Left hindlimb (tissue), 1 donor: Measurements from ENCODE around the gene C6orf132.
"Not testable (repeated sequence)": the region's sequence is repeated elsewhere in the genome, so short reads cannot be mapped to it uniquely, and the experiment has no call there.

ENCODE experiments used
- DNase-seq: peaks from one replicate; pipeline ENCODE4 v3.0.0-alpha.2; 2018

The C6orf132 gene, protein sequence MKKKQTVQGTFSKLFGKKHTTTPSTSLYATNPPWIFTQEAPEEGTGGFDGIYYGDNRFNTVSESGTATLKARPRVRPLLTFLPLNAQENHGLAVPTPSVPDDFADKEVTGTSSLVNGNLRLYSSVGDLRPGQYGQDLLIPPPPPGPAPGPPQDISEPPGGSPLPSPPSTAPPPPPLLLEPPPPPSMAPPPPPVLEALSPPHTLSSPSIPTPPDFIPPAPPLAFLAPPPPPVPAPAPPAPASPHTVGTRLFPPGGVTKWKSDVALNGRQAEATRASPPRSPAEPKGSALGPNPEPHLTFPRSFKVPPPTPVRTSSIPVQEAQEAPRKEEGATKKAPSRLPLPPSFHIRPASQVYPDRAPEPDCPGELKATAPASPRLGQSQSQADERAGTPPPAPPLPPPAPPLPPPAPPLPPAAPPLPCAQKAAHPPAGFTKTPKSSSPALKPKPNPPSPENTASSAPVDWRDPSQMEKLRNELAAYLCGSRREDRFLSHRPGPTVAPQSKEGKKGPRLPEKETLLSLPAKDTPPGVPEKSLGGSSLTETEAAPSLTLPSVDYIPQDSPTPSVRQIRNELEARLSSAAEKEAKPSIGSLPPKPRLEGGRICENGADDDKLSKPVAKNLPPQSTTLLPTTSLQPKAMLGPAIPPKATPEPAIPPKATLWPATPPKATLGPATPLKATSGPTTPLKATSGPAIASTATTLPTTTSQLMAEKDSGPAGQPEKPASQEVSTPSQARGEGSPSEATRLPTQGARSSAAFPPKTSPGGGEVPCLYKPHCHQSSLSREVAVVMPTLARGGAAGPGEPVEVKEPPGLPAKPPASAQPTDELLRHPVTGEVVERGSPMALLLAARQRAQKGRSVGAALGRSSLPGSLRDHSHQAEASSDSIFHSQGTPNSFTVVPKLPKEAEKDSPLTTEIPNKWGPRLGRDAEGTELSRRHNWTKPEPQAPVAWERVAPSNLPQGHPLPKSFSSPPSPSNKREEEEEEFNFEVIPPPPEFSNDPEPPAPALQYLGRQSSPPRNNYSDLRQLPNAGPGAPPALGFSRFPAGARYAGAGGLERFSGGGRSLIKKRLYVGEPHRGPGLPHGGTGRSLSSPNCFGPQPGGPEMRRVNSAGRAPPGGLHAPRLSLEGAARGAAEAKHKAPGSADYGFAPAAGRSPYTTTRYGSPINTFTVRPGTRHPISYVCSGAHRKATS

DNA sequence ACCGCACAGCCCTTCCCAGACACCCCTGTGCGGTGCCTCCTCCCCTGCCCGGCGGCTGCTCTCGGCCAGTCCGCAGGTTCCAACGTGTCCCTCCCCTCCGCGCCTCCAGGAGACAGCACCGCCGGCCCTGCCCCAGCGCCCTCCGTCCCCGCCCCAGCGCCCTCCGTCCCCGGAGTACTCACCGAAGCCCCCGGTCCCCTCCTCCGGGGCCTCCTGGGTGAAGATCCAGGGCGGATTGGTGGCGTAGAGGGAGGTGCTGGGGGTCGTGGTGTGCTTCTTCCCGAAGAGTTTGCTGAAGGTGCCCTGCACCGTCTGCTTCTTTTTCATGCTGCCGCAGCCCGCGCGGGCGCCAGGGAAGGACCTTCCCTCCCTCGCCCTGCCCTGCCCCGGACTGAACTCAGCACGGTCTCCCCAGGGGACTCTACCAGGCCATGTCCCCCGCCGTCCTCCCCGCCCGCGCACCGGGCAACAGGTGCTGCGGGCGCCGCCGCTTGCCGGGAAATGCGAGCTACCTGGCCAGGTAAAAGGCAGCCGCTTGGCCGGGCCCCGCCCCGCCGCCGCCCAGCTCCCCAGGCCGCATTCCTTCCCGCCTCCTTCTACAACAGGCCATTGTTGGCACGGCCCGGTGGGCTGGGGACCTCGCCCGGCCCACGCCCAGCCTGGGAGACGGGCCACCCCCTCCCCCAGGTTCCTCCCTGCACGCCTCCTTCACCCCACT is at the start of gene C6orf132:
Gene C6orf132 (minus strand): TSS at position 503 of the 718 bp plus-strand sequence. CDS start 176 bp downstream, at position 327.
- DNase-seq: no peak

DNA sequence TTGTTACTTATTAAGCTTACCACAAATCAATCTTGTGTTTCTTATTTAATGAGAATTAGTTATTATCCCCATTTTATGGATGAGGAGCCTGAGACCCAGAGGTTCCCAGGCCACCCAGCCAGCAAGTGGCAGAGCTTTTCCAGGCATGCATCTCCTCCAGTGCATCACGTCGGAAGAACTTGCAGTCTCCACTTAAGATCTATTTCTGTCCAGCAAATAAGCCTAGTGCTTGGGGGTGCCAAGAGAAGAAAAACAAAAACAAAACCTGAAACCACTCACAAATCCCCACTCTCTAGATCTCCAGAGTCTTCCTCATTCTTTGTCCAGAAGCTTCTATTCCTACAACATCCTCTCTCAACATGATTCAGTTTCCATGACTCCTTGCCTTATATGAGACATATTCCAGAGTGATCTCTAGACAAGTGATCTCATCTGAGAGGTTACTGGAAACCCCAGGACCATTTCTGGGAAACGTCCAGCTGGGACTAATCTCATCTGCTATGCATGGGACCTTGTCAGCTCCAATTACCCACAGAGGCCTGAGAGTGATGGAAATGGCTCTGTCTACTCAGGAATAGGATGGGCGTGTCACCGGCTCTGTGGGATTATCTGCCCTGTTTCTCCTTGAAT is 48.2 kb upstream of the C6orf132 start:
- no peak for DNase-seq

DNA sequence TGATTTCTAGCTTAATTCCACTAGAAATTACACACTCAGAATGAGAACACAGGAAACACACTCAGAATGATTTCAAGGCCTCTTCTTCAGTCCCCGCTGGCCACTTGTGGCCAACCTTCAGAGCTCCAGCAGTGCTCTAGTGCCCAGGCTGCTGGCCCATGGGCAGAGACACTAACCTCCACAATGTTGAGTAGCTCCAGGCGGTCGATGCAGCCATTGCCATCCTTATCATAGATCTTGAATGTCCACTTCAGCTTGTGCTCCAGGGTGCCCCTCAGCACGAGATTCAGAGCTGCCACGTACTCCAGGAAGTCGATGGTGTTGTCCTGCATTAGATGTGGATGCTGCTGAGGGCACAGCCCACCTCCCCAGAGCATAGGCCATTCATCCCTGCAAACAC is 46.0 kb upstream of the C6orf132 start:
- DNase-seq: no peak

DNA sequence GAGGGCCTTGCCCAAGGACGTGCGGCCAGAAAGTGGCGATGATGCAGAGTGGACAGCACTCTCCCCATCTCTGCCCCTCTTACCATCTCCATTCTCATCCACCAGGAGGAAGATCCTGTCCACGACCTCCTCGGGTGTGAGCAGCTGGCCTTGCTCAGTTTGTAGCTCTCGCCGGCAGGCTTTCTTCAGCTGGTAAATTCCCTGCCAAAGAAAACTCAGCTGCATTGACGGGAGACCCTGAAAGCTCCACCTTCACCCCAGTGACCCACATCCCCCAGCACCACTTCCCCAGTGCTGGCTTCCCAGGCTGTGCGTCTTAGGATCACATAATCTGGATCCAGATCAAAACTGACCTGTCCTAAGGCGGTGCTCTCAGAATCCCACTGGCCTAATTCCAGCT is 43.2 kb upstream of the C6orf132 start:
- DNase-seq: no peak

DNA sequence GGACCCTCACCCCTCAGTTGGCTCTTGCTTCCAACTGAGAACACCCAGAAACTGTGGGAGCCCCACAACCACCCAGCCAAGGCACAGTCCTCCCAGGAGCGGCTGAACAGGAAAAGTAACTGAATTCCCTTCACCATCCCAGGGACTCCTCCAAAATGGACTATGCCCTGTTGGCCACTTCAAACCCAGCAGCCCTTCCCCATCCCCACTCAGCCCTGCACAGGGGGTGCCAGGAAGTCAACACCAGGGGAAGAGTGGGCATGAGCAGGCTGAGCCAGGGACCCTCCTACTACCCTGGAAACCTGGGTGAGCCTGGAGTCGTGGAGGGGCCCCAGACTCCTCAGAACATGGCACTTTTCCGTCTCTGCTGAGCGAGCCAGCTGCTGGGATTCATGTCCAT is 42.1 kb upstream of the C6orf132 start:
- no peak for DNase-seq

DNA sequence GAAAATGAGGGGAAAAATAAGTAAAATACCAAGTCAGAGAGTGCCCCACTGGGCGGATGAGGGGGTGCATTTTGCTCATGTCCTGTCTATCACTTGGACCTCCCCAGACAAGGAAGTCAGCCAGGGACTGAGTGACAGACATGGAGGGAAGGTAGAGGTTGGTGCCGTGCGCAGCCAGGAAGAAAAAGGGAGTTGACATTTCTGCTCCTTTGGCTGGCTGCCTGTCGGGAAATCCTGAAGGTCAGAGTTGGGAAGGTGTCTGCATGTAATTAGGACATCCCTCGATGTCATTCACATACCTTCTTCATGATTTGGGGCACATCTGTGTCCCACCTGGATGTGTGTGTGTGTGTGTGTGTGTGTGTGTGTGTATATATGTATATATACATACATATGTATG is 39.7 kb upstream of the C6orf132 start:
- no peak for DNase-seq

DNA sequence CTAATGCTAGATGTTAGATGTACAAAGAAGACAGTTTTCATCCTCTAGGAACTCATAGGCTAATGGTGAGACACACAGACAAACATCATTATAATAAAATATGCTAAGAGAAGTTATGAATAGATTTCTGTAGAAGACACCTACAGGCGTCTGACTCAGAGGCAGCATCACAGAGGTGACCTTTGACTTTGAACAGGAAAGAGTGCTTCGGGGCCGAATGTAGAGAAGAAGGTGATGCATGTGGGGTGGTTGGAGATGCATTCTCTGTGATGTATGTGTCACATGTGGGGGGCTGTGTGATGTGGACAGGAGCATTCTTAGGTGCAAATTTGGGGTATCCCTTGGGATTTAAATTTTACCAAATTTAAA is 37.5 kb upstream of the C6orf132 start:
- no peak for DNase-seq

DNA sequence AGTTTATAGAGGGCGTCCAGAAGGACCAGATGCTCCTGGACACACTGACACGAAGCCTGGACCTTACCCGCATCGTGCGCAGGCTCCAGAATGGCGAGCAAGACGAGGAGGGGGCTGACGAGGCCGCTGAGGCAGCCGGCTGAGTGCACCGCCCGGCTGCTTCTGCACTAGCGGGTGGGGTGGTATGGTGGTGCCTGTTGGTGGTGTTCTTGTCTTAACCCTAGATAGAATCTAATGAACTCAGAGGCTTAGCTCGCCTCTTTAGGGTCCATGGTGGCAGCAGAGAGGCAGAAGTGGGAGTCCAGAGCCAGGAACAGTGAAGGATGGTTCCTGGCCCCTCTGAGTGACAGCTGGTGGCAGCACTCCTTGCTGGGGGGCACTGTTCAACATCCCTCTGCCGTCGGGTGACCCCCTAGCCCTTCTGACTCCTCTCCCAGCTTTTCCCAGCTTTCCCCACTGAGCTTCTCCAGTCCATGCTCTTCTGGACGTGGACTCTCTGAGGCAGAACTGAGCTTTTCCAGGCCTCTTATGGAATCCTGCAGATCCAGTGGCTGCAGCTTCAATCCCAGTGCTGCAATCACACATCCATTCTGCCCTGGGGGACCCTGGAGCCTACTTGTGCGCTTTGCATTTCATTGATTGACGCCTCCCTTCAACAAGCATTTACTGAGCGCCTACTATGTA is 37.0 kb upstream of the C6orf132 start:
- no peak for DNase-seq

DNA sequence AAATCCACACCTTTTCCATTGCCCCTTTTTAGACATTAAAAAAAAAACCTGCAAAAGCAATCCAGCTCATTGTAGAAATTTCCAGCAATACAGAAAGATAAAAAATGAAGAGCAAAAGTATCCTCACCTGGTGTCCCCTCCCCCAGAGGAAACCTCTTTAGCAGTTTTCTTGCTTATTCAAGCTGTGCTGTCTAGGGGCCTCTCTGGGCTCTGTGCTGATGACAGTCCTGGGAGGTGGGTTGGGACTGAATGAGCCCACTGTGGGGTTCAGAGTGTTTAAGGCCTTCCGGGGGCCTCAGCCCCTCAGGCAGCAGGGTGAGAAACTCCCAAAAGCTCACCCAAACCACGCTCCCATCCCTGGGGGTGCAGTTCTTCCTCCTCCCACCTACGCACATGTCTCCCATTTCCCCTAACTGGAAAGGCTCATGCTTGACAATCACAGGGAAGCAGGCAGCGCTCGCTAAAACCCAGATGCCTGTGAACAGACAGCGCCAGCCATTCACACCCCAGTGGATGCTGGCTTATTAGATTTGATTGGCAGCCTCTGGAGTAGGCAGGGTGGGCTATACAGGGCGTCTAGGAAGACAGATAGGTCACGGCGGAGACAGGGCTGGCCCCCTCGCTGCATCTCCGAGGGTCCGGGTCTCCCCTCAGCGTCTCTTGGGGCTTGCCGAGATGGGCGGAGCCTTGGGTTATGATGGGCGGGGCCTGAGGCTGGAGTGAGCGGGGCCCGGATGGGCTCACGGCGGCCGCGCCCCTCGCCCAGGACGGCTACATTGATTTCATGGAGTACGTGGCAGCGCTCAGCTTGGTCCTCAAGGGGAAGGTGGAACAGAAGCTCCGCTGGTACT is 35.3 kb upstream of the C6orf132 start:
- no peak for DNase-seq

DNA sequence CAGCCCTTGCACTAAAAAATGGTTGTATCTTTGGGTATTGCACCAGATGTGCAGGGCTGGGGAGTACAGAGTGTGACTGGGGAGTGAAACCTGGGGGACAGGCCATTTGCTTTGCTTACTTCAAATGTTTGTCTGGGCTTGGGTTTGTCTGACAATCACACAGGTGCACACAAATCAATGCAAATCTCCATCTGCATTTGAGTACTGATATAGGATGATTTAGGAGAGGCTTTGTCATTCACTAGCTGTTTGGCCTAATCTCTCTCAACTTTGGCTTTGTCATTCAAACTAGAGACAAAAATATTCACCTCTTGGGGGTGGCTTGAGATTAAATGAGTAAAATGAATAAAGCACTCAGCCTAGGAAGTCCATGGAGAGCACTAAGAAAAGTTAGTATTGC is 34.6 kb upstream of the C6orf132 start:
- DNase-seq: no peak

DNA sequence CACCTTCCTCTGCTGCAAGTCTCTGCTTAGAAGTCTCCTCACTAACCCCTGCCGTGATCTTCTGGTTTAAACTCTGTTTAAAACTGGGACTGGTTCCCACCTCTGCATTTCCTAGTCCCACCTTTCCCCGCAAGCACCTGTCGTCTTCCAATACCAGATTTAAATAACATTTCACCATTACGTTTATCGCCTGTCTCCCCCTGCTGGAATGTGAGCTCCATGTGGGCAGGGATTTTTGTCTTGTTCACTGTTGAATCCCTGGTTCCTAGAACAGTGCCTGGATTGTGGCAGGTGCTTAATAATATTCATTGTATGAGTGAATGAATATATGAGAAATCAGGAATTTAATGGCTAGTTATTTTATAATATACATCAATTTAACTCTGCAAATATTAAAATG is 33.4 kb upstream of the C6orf132 start:
- no peak for DNase-seq

DNA sequence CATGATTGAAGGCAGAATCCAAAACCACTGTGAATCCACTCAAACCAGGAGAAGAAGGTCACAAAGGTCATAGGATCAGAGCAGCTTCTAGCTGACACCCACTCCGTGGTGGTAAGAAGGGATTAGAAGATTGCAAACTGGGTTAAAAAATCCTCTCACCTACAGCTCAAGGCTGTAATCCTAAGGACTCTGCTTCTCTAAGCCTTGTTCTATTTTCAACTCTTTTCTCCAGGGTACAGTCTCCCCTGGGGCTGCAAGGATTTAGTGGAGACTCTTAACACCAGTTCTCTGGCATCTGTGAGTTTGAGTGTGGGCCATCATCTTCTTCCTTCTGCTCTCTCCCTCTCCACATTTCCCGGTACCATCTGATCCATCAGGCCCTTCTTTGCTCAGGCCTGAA is 30.7 kb upstream of the C6orf132 start, which contains the start of gene GUCA1A:
Gene GUCA1A (plus strand): TSS at position 264 of the 400 bp plus-strand sequence. CDS start 250 bp downstream, outside the sequence.
- no peak for DNase-seq

DNA sequence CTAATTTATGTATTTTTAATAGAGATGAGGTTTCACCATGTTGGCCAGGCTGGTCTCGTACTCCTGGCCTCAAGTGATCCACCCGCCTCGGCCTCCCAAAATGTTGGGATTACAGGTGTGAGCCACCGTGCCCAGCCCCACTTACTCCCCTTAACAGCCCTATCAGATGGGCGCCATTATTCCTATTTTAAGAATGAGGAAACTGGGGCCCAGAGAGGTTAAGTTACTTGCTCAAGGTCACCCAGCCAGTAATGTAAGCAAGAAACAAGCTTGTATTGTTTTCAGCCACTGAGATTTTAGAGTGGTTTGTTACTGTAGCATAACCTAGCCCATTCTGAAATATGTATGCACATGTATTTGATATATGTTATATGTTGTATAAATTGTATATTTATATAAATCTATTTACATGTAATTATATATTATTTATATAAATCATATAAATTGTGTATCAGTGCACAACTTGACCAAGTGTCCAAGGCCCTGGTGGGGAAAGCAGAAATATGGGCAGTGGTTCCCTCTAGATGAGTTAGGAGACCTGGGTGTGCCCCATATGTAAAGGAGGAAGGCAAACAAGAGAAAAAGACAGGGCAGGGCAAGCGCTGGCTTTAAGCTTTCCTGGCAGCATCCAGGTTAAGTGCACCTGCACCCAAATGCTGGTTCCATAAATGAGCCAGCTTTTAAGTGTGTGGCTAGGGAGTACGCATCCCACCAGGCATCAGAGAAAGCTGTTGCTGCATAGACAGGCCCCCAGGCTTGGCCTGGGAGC is 29.6 kb upstream of the C6orf132 start:
- no peak for DNase-seq

DNA sequence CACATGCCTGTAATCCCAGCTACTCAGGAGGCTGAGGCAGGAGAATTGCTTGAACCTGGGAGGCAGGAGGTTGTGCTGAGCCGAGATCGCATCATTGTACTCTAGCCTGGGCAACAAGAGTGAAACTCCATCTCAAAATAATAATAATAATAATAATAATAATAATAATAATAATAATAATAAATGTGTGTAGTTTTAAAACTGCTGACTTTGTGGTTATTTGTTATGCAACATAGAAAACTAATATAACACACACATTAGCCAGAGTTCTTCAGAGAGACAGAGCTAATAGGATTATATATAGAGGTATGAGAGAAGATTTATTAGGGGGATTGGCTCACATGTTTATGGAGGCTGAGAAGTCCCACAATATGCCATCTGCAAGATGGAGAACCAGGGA is 27.4 kb upstream of the C6orf132 start:
- not testable (repeated sequence) for DNase-seq

DNA sequence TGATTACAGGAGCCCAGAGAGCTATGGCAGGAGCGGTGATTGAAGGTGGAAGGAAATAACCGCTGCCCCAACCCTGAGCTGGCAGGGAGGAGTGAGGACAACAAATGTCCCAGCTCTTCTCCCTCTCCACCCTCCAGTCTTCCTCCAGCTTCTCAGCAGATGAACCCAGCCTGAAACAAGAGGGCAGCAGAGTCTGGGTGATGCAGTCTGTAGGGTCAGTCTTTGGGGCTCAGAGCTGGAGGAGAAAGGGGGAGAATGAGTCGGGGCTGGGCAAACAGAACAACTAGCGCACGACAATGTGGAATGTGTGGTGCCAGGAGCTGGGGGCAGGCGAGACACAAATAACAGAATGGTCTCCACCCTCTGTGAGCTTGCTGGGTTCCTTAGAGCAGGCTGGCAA is 26.2 kb upstream of the C6orf132 start:
- DNase-seq: no peak

DNA sequence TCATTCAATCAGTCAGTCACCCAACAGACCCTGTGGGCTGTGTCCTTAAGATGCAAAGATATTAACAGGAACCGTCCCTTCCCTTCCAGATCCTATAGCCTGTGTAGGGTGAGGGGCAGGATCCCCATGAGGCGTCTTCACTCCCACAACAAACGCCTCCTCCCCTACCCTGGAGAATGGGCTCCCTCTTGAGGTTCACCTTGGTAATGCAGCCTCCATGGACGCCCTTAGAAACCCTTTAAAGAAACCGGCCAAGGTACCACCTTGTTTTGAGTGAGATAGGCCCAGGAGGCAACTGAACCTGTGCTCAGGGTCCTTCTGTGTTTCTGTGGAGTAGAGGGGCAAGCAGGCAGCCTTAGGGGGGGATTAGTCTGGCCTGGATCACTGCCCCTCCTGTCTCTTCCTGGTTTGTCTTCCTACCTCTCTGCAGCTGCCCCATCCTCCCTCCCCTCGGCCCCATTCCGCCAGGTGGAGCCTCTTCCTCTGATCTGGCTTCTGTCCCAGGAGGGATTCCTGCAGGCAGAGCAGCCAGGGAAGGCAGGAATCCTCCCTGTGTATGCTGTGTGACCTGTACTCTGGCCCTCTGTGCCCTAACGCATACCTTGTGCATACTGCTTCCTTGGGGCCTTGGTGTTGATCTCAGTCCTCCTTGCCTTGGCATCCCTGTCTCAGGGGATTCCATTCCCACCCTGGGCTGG is 24.2 kb upstream of the C6orf132 start:
- peak; percentile 63 for DNase-seq

DNA sequence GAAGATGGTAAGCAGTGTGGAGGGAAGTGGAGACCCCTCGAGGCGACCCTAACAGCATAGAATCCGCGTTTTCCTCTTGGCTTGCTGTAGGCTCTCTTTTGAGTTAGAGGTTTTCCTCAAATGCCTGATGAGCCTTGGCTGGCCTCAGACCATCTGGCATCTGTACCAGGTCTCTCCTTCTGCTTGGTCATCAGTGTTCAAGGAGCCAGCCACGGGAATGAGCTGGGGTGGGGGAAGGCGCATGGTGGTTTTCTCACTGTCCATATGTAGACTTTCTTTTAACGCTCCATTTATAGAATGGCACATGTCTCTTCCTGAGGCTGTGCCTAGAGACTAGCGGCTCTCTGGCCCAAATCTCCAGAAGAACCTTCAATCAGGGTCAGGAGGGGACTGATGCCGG is 22.6 kb upstream of the C6orf132 start:
- DNase-seq: no peak

DNA sequence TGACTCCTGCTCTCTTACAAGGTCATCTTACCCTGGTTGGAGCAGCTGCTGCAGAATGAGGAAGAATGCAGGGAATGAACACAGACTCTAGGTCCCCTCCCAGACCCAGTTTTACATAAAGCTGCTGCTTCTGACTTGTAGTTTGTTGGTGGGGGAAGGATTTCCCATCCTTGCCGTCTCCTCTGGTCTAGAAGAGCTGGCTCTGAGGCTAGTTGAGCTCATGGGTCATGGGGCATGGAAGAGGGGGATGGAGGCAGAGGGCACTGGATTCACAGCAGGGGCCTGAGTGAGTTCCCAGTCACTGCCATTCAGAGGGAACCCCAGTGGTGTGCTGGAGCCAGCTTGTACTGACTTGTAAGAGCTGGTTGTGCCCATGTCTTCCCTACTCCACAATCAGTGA is 21.6 kb upstream of the C6orf132 start:
- DNase-seq: no peak

DNA sequence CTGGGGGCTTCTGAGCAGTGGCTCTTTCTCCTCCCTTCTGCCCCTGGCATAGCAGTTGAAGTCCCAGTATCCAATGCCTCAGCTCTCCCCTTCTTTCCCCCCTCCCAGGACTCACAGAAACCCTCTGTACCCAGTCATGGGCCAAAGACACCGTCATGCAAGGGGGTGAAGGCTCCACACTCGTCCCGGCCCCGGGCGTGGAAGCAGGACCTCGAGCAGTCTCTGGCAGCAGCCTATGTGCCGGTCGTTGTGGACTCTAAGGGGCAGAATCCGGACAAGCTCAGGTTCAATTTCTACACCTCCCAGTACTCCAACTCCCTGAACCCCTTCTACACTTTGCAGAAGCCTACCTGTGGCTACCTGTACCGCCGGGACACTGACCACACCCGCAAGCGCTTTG is 20.4 kb upstream of the C6orf132 start:
- DNase-seq: no peak
